C4-2B (cell line): ENCODE measurements around the gene PLXND1.

Source experiments
- CTCF ChIP-seq: fragments of 450-650 bp; conservative IDR thresholded peaks from 2 replicates; pipeline ENCODE4 v1.5.1; 2017; ENCODE audit warnings: mild to moderate bottlenecking
- ZFX ChIP-seq: fragments of 450-650 bp; IDR thresholded peaks from 2 replicates; pipeline ENCODE4 v1.6.1; 2017

- TF ChIP-seq CTCF, result no peak
- TF ChIP-seq ZFX, result no peak
These were observed 12.1 kb downstream of the PLXND1 start for GRCh38 chr3:129594409-129594808.
